IMR-90 (cell line): ENCODE measurements around the gene DLL1. TPM values are rescaled to one million over a fixed set of nuclear protein-coding genes. Genes with fewer than 3 reads are reported as not detected.

Source experiments
- ATAC-seq: fragments of 200-7000 bp; cut with Tn5 transposase; 2 replicates; pipeline ENCODE4 v1.9.1; 2020; ENCODE audit warnings: low read depth, mild to moderate bottlenecking, moderate library complexity
- BruUV-seq: library from RNA; stranded (reverse); fragments of 400-500 nt; replicated peaks from 2 replicates; lab custom pipeline; 2021; lab: Mats Ljungman, UMichigan
- CTCF ChIA-PET: fragments of 300-600 bp; formaldehyde crosslinking; extraction: SDS; loops from one replicate; lab custom pipeline; 2021; ENCODE audit warnings: antibody characterized with exemption; lab: Yijun Ruan, JAX
- POLR2A ChIA-PET: fragments of 300-600 bp; sonication (Branson Sonifier 250); formaldehyde crosslinking; loops from one replicate; lab custom pipeline; 2022; ENCODE audit warnings: antibody characterized with exemption; ENCODE audit not compliant: unreplicated experiment; lab: Charles Lee
- DNase-seq: peaks from one replicate; pipeline ENCODE4 v3.0.0; 2013
- H2AFZ ChIP-seq: replicated peaks from 2 replicates; pipeline ENCODE3; 2013; ENCODE audit warnings: low read length, mild to moderate bottlenecking; ENCODE audit not compliant: poor library complexity
- H2AK5ac ChIP-seq: 2 replicates; pipeline ENCODE4 v1.6.1; 2013; ENCODE audit warnings: low read depth, low read length, inconsistent platforms
- H2AK9ac ChIP-seq: replicated peaks from 2 replicates; pipeline ENCODE3; 2013; ENCODE audit warnings: mild to moderate bottlenecking, low read depth, low read length, moderate library complexity; ENCODE audit not compliant: poor library complexity
- H2BK120ac ChIP-seq: 2 replicates; pipeline ENCODE4 v1.6.1; 2013; ENCODE audit warnings: low read depth, low read length, inconsistent platforms
- H2BK15ac ChIP-seq: 3 replicates; pipeline ENCODE4 v1.6.1; 2013; ENCODE audit warnings: low read depth, low read length, inconsistent platforms
- H2BK20ac ChIP-seq: 2 replicates; pipeline ENCODE4 v1.6.1; 2013; ENCODE audit warnings: low read depth, mild to moderate bottlenecking, inconsistent platforms, low read length, moderate library complexity
- H2BK5ac ChIP-seq: 2 replicates; pipeline ENCODE4 v1.6.1; 2013; ENCODE audit warnings: mild to moderate bottlenecking, low read depth, low read length, inconsistent platforms; ENCODE audit not compliant: poor library complexity, severe bottlenecking
- H3K14ac ChIP-seq: replicated peaks from 2 replicates; pipeline ENCODE4 v1.6.1; 2013; ENCODE audit warnings: low read depth, low read length, inconsistent platforms
- H3K18ac ChIP-seq: 2 replicates; pipeline ENCODE4 v1.6.1; 2013; ENCODE audit warnings: low read depth, low read length, control low read depth
- H3K23ac ChIP-seq: 2 replicates; pipeline ENCODE4 v1.6.1; 2013; ENCODE audit warnings: low read depth, low read length, inconsistent platforms
- H3K27ac ChIP-seq: 2 replicates; pipeline ENCODE4 v1.5.1; 2013; ENCODE audit warnings: mild to moderate bottlenecking, control low read depth, low read length; ENCODE audit not compliant: insufficient read depth
- H3K27me3 ChIP-seq: 2 replicates; pipeline ENCODE4 v1.6.1; 2013; ENCODE audit warnings: low read length; ENCODE audit not compliant: control insufficient read depth, insufficient read depth
- H3K36me3 ChIP-seq: 2 replicates; pipeline ENCODE4 v1.6.1; 2013; ENCODE audit warnings: low read length, mixed read lengths; ENCODE audit not compliant: control insufficient read depth, insufficient read depth
- H3K4ac ChIP-seq: 2 replicates; pipeline ENCODE4 v1.6.1; 2013; ENCODE audit warnings: low read depth, low read length, inconsistent platforms
- H3K4me1 ChIP-seq: 2 replicates; pipeline ENCODE4 v1.6.1; 2013; ENCODE audit warnings: low read length, mixed read lengths; ENCODE audit not compliant: control insufficient read depth, insufficient read depth
- H3K4me2 ChIP-seq: 2 replicates; pipeline ENCODE4 v1.6.1; 2013; ENCODE audit warnings: low read depth, mild to moderate bottlenecking, control low read depth, low read length, moderate library complexity
- H3K4me3 ChIP-seq: 2 replicates; pipeline ENCODE4 v1.5.1; 2013; ENCODE audit warnings: low read depth, mild to moderate bottlenecking, control low read depth, low read length, moderate library complexity; ENCODE audit not compliant: insufficient read depth
- H3K56ac ChIP-seq: 2 replicates; pipeline ENCODE4 v1.6.1; 2013; ENCODE audit warnings: low read length, inconsistent platforms; ENCODE audit not compliant: insufficient read depth; ENCODE audit errors: extremely low read depth
- H3K79me1 ChIP-seq, 2 experiments: 2 replicates each; pipeline ENCODE4 v1.6.1; 2013; ENCODE audit warnings: low read length in 2 of 2, inconsistent platforms in 1 of 2, low read depth in 1 of 2
- H3K9ac ChIP-seq: 2 replicates; pipeline ENCODE4 v1.6.1; 2013; ENCODE audit warnings: low read depth, low read length, control low read depth
- H3K9me1 ChIP-seq: 2 replicates; pipeline ENCODE4 v1.6.1; 2013; ENCODE audit warnings: low read length, inconsistent platforms; ENCODE audit not compliant: insufficient read depth
- H3K9me3 ChIP-seq: 2 replicates; pipeline ENCODE4 v1.6.1; 2013; ENCODE audit warnings: low read length; ENCODE audit not compliant: control insufficient read depth, insufficient read depth
- H4K20me1 ChIP-seq: 2 replicates; pipeline ENCODE4 v1.6.1; 2013; ENCODE audit warnings: low read length, inconsistent platforms; ENCODE audit not compliant: insufficient read depth
- H4K5ac ChIP-seq: 2 replicates; pipeline ENCODE4 v1.6.1; 2013; ENCODE audit warnings: mild to moderate bottlenecking, low read depth, low read length, control low read depth
- H4K8ac ChIP-seq, 2 experiments: 2 replicates each; pipeline ENCODE4 v1.6.1; 2013; ENCODE audit warnings: low read depth in 2 of 2, low read length in 2 of 2, control low read depth in 1 of 2, inconsistent platforms in 1 of 2
- H4K91ac ChIP-seq: 2 replicates; pipeline ENCODE4 v1.6.1; 2013; ENCODE audit warnings: low read depth, low read length, inconsistent platforms; ENCODE audit not compliant: insufficient read depth
- NFE2L2 ChIP-seq: fragments of 150-350 bp; IDR thresholded peaks from 2 replicates; pipeline ENCODE4 v1.6.1; 2016; ENCODE audit warnings: low read depth, mild to moderate bottlenecking, low read length
- POLR2A ChIP-seq: IDR thresholded peaks from 2 replicates; pipeline ENCODE4 v1.6.1; 2012; ENCODE audit warnings: mild to moderate bottlenecking, low read depth, low read length
- SMC3 ChIP-seq: fragments of 150-350 bp; IDR thresholded peaks from 2 replicates; pipeline ENCODE4 v1.6.1; 2016; ENCODE audit warnings: low read depth, mild to moderate bottlenecking, antibody characterized with exemption, low read length, moderate library complexity
- WGBS, 2 experiments: methylation state at CpG; one replicate each; pipeline versions ENCODE4 v1.1.5 to v1.1.7; 2013; ENCODE audit warnings: missing lambda C conversion rate in 2 of 2; ENCODE audit not compliant: insufficient read length in 1 of 2; ENCODE audit errors: extremely low coverage in 2 of 2; 5-methylcytosine and 5-hydroxymethylcytosine counted together
- dilution Hi-C: fragments of 300-500 bp; cut with HindIII; formaldehyde crosslinking; loops from one replicate; pipeline ENCODE4 v1.14.3; 2018; ENCODE audit warnings: low sequenced_read_pairs; ENCODE audit not compliant: unreplicated experiment
- in situ Hi-C: fragments of 300-500 bp; cut with MboI; formaldehyde crosslinking; loops from 3 replicates; pipeline ENCODE4 v1.14.3; 2019; ENCODE audit warnings: low sequenced_read_pairs, inconsistent platforms, mixed read lengths
- intact Hi-C: fragments of 100-400 bp; cut with micrococcal nuclease; formaldehyde crosslinking; loops from 2 replicates; pipeline ENCODE4 v1.10.0; 2022
- polyA plus RNA-seq, 3 experiments: library from polyadenylated mRNA; depleted of rRNA; stranded (reverse); fragments of >200 nt; gene quantifications; 2 replicates each; pipeline ENCODE4 v1.2.3, GENCODE V29; 2012; ENCODE audit warnings: low replicate concordance in 1 of 3
- total RNA-seq: library from RNA; depleted of rRNA; stranded (reverse); fragments of >200 nt; gene quantifications from 2 replicates; pipeline ENCODE4 v1.2.3, GENCODE V29; 2012

DLL1 gene
- total and polyA plus RNA-seq, 2 of the 4 experiments (the other 2 are of a cell fraction): under 0.01 to 0.31 TPM

DNA sequence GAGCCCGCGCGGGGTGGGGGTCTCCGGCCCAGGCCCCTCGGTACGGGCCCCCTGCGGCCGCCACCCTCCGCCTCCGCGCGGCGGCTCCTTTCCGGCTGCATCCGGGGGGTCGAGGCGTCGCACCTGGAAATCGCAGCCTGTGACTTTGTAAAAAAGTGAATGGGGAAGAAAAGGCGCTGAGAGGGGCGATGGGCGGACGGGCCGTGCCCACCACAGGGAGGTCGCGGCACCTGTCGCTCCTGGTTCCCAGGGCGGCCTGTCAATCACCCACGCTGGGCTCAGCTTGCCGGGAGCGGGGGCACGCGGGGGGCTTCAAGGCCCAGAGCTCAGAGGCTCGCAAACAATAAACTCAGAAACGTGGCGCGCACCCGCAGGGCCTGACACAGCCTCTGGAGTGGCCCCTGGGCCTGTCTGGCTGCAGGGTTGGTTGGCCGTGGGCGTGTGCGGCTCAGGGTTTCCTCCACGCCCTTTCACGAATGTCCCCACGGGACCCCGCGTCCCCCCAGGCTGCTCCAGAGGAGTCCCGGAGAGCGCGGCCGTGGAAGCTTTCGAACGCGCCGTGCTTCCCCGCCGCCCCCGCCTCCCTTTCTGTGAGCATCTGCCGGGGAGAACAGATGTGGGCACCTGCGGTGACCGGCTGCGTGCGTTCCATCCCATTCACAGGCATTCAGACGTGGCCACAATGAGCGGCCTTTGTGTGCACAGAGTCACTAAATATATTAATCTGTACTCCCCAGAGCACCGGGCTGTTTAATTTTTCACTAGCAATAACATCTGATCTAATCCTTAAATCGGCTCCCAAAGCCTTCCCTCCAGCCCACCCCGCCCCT is 6.1 kb upstream of the DLL1 start (continued):
- no peak for TF ChIP-seq NFE2L2

DNA sequence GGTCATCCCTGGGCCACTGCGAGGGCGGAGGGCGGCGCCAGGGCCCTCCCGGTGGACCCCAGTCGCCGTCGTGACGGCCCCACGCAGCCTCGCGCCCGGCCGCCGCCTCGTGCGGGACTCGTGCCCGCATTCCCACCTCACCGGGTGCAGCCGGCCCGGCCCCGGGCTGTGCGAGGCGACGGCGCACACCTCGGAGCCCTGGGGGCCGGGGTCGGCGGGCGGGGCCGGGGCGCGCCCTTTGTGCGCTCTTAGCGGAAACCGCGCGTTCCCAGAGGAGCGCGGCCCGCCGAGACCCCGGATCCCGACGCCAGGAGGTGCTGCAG is 5.5 kb upstream of the DLL1 start:
- H3K27me3 ChIP-seq: peaks cover 74% of the 10 kb centered on the region
- H3K4me2 ChIP-seq: no peak overlapping the region
- peaks cover 11% of the 10 kb centered on the region; the same call in 1 of the 2 replicates for H3K9me3 ChIP-seq
- no peak overlapping the region for H3K27ac ChIP-seq
- no peaks in the 10 kb centered on the region for H3K79me1 ChIP-seq
- dilution Hi-C loops: no loop called here
- ChIA-PET CTCF (no interaction called here), POLR2A (no interaction called here)
- no peak overlapping the region for H3K14ac ChIP-seq
- no peak overlapping the region for H3K4ac ChIP-seq
- H3K56ac ChIP-seq: no peak overlapping the region
- TF ChIP-seq SMC3: no peak
- no peak for TF ChIP-seq NFE2L2
- TF ChIP-seq POLR2A: no peak
- no peak overlapping the region for H3K18ac ChIP-seq
- peaks cover 7% of the 10 kb centered on the region; the same call in 1 of the 2 replicates for H3K9me1 ChIP-seq
- BruUV-seq: no TSS peak
- intact Hi-C loops: loop anchor here (10.0 kb wide), 1 partner anchor 462 kb away; no protein-coding TSS in a partner anchor
- in situ Hi-C loops: no loop called here
- no peak overlapping the region for H3K4me3 ChIP-seq
- no peak overlapping the region for H2BK5ac ChIP-seq
- no peaks in the 10 kb centered on the region for H3K36me3 ChIP-seq
- ATAC-seq: no peak
- no peak overlapping the region for H2BK15ac ChIP-seq
- H4K20me1 ChIP-seq: no peaks in the 10 kb centered on the region; the same call in 1 of the 2 replicates
- peak overlapping the region; percentile 66 for H2AFZ ChIP-seq
- H2AK9ac ChIP-seq: no peak overlapping the region
- H4K8ac ChIP-seq: no peak overlapping the region
- peaks cover 4% of the 10 kb centered on the region; the same call in 1 of the 2 replicates for H3K4me1 ChIP-seq
- H3K23ac ChIP-seq: no peak overlapping the region
- H4K91ac ChIP-seq: no peak overlapping the region
- WGBS, 2 experiments: 1% methylated on average over 15 of the region's 47 CpGs; no CpG with 5 or more reads in 1 of the 2 experiments
- no peak overlapping the region for H4K5ac ChIP-seq
- no peak overlapping the region for H2BK20ac ChIP-seq
- no peak overlapping the region for H3K9ac ChIP-seq
- H2AK5ac ChIP-seq: no peak overlapping the region
- no peak overlapping the region for H2BK120ac ChIP-seq
- DNase-seq: no peak
